ENCODE data around the gene NCCRP1. TPM values are rescaled to one million over a fixed set of nuclear protein-coding genes. Genes with fewer than 3 reads are reported as not detected.

NCCRP1 gene
- total RNA-seq, 4 donors from 2014 or later: not detected

DNA sequence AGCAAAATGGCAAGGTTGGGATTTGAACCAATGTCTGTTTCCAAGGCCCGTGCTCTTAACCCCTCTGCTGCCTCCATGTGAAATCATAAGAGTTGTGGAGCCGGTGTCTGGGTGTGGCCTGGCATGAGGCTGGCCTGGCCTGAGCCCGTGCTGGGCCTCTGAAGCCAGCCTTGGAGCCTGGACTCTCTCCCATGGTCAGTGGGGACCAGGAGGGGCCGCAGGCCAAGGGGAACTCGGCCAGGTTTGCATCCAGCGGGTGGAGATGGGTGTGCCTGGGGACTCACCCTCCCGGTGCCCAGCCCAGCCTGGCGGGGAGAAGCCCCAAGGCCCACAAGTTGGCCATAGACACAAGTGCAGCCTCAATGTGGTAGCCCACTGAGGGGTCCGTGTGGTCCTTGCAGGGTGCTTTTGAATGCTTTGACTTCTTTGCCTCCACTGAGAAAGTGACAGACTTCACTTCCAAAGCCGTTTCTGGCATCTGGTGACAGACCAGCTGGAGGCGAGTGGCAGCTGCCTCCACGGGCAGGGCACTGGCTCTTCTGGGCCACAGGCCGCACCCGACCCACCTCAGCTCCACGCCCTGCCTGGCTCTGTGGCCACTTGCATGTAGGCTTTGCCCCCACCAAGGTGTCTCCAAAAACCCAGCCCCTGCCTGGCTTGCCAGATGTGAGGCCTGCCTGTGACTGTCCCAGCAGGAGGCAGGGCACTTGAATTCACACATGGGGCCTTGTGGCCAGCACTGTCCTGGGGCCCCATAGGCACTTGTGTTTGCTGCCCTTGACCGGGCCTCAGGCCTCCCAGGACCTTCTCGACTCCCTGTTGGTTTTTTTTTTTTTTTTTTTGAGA is 26.2 kb upstream of the NCCRP1 start:
- H3K27ac ChIP-seq: peak overlapping the region in 1 of 4 donors; percentile 17
- no peak for DNase-seq (ENCODE audit: low spot score in 2 of 2)
- peaks cover 0 to 40% (median 13%) of the 10 kb centered on the region in 4 donors for H3K4me1 ChIP-seq
- H3K4me3 ChIP-seq: no peak overlapping the region
- no peaks in the 10 kb centered on the region for H3K27me3 ChIP-seq
- H3K9me3 ChIP-seq: no peaks in the 10 kb centered on the region
- WGBS, 2 donors: 70% methylated on average over 15 to 16 of the region's 17 CpGs
- TF ChIP-seq POLR2A (IDR thresholded peaks at IDR 0.05): no peak
- no peak for TF ChIP-seq EP300 (IDR thresholded peaks at IDR 0.05)
- TF ChIP-seq, protein P1, sequence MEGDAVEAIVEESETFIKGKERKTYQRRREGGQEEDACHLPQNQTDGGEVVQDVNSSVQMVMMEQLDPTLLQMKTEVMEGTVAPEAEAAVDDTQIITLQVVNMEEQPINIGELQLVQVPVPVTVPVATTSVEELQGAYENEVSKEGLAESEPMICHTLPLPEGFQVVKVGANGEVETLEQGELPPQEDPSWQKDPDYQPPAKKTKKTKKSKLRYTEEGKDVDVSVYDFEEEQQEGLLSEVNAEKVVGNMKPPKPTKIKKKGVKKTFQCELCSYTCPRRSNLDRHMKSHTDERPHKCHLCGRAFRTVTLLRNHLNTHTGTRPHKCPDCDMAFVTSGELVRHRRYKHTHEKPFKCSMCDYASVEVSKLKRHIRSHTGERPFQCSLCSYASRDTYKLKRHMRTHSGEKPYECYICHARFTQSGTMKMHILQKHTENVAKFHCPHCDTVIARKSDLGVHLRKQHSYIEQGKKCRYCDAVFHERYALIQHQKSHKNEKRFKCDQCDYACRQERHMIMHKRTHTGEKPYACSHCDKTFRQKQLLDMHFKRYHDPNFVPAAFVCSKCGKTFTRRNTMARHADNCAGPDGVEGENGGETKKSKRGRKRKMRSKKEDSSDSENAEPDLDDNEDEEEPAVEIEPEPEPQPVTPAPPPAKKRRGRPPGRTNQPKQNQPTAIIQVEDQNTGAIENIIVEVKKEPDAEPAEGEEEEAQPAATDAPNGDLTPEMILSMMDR (IDR thresholded peaks at IDR 0.05): no peak
- peaks cover 0 to 69% (median 2%) of the 10 kb centered on the region in 3 donors for H3K36me3 ChIP-seq

DNA sequence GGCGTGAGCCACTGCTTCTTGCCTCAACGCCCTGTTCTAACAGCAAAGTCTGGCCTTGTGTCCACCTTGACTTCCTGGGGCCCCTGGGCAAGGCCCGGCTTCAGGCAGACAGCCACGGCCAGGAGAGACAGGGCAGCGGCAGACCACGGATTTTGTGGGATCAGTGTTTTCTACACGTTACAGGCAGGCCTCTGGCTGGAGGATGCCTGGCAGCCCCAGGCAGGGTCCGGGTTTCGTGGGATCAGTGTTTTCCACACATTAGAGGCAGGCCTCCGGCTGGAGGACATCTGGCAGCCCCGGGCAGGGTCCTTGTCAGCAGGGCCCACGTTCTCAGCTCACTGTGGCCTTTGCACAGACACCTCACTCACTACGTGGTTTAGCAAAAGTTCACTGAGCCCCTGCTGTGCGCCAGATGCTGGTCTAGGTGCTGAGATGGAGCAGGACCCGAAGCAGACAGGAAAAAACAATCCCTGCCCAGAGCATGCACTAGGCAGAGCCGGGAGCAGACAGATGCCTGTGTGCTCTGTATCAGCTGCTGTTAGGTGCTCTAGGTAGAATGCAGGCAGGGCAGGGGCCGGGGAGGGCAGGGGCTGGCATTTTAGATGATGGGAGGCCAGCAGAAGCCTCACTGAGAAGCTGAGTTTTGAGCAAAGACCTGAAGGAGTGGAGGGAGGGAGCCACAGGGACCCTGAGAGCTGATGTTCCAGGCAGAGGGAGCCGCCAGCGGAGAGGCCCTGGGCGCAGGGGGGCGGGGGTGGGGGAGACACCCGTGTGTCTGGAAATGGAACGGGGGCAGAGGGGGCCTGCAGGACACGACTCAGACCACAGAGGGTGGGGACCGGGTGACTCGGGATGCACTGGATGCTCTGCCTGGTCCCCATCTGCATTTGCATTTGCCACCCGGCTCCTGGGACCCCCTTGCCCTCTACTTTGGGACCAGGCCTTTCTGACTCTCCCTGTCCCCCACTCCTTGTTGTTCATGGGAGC is 25.0 kb upstream of the NCCRP1 start:
- no peak overlapping the region for H3K4me3 ChIP-seq
- no peak for DNase-seq (ENCODE audit: low spot score in 2 of 2)
- H3K4me1 ChIP-seq: peaks cover 0 to 29% (median 6%) of the 10 kb centered on the region in 4 donors
- TF ChIP-seq EP300 (IDR thresholded peaks at IDR 0.05) (no peak), POLR2A (IDR thresholded peaks at IDR 0.05) (no peak)
- TF ChIP-seq, protein P1 (IDR thresholded peaks at IDR 0.05): no peak
- no peaks in the 10 kb centered on the region for H3K27me3 ChIP-seq
- peaks cover 0 to 80% (median 2%) of the 10 kb centered on the region in 3 donors for H3K36me3 ChIP-seq
- no peaks in the 10 kb centered on the region for H3K9me3 ChIP-seq
- no peak overlapping the region for H3K27ac ChIP-seq
- WGBS, 2 donors: 76% methylated on average over 25 to 26 of the region's 27 CpGs

DNA sequence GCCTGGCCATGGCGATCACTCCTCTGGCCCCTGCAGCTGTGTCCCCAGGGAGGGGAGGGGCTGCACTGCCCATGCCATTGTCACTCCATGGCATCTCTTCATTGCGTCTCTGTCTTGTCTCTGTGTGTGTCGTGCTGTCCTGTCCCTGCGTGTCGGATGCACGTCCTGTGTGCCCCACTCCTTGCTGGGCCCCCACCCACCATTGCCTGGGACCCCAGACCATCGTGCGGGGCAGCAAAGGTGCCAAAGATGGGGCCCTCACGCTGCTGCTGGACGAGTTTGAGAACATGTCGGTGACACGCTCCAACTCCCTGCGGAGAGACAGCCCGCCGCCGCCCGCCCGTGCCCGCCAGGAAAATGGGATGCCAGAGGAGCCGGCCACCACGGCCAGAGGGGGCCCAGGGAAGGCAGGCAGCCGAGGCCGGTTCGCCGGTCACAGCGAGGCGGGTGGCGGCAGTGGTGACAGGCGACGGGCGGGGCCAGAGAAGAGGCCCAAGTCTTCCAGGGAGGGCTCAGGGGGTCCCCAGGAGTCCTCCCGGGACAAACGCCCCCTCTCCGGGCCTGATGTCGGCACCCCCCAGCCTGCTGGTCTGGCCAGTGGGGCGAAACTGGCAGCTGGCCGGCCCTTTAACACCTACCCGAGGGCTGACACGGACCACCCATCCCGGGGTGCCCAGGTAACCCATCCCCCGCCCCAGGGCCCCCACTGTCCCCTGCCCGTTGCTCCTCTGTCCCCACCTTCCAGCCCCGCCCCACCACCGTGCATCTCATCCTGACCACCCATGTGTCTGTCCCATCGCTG is 23.9 kb upstream of the NCCRP1 start:
- Histone ChIP-seq H3K4me1 (peaks cover 0 to 18% (median 0%) of the 10 kb centered on the region in 4 donors), H3K36me3 (peaks cover 2 to 92% (median 3%) of the 10 kb centered on the region in 3 donors), H3K27ac (no peak overlapping the region), H3K4me3 (no peak overlapping the region), H3K9me3 (no peaks in the 10 kb centered on the region), H3K27me3 (no peaks in the 10 kb centered on the region)
- no peak for TF ChIP-seq POLR2A (IDR thresholded peaks at IDR 0.05)
- TF ChIP-seq, protein P1 (IDR thresholded peaks at IDR 0.05): no peak
- TF ChIP-seq EP300 (IDR thresholded peaks at IDR 0.05): no peak
- no peak for DNase-seq (ENCODE audit: low spot score in 2 of 2)
- WGBS, 2 donors: 86 to 90% methylated on average over 39 to 45 of the region's 45 CpGs

DNA sequence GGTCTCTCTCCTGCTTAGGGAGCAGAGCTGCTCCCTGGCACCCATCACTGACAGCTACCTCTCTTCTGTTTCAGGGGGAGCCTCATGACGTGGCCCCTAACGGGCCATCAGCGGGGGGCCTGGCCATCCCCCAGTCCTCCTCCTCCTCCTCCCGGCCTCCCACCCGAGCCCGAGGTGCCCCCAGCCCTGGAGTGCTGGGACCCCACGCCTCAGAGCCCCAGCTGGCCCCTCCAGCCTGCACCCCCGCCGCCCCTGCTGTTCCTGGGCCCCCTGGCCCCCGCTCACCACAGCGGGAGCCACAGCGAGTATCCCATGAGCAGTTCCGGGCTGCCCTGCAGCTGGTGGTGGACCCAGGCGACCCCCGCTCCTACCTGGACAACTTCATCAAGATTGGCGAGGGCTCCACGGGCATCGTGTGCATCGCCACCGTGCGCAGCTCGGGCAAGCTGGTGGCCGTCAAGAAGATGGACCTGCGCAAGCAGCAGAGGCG is 23.2 kb upstream of the NCCRP1 start:
- WGBS, 2 donors: 91 to 94% methylated on average over 12 to 23 of the region's 25 CpGs
- no peak for DNase-seq (ENCODE audit: low spot score in 2 of 2)
- no peaks in the 10 kb centered on the region for H3K27me3 ChIP-seq
- no peak for TF ChIP-seq EP300 (IDR thresholded peaks at IDR 0.05)
- no peak for TF ChIP-seq POLR2A (IDR thresholded peaks at IDR 0.05)
- TF ChIP-seq, protein P1 (IDR thresholded peaks at IDR 0.05): no peak
- H3K9me3 ChIP-seq: no peaks in the 10 kb centered on the region
- no peak overlapping the region for H3K27ac ChIP-seq
- H3K4me1 ChIP-seq: peaks cover 0 to 22% (median 0%) of the 10 kb centered on the region in 4 donors
- peaks cover 2 to 98% (median 7%) of the 10 kb centered on the region in 3 donors for H3K36me3 ChIP-seq
- H3K4me3 ChIP-seq: no peak overlapping the region
